GM19238 (cell line): ENCODE measurements around the gene SLC25A47.
"Not testable (repeated sequence)": the region's sequence is repeated elsewhere in the genome, so short reads cannot be mapped to it uniquely, and the experiment has no call there.

Source experiments
- DNase-seq: peaks from one replicate; pipeline ENCODE4 v3.0.0; 2011; ENCODE audit warnings: low spot score; ENCODE audit not compliant: insufficient read length

SLC25A47 gene

GRCh38 chr14:100323121-100323941, at the start of gene SLC25A47:
Gene SLC25A47, plus strand, starts transcription at chr14:100323339. Its CDS starts 76 bp downstream, at chr14:100323415.
- no peak for DNase-seq

GRCh38 chr14:100274250-100274649, 48.9 kb upstream of the SLC25A47 start:
- DNase-seq, result no peak

GRCh38 chr14:100275214-100275613, 47.9 kb upstream of the SLC25A47 start:
- DNase-seq, result no peak

GRCh38 chr14:100278702-100279101, 44.4 kb upstream of the SLC25A47 start:
- no peak for DNase-seq

GRCh38 chr14:100279133-100279532, 44.0 kb upstream of the SLC25A47 start:
- no peak for DNase-seq

- no peak for DNase-seq
These were observed 43.6 kb upstream of the SLC25A47 start for GRCh38 chr14:100279563-100279962.

GRCh38 chr14:100281286-100282082, 41.7 kb upstream of the SLC25A47 start:
- no peak for DNase-seq

GRCh38 chr14:100282083-100282350, 41.1 kb upstream of the SLC25A47 start:
- DNase-seq, result no peak

- no peak for DNase-seq
These were observed 40.2 kb upstream of the SLC25A47 start for GRCh38 chr14:100282766-100283419.

GRCh38 chr14:100283436-100283835, 39.7 kb upstream of the SLC25A47 start:
- not testable (repeated sequence) for DNase-seq

- DNase-seq, result no peak
These were observed 38.9 kb upstream of the SLC25A47 start for GRCh38 chr14:100283984-100284881.

- DNase-seq, result peak; percentile 95
These were observed 37.9 kb upstream of the SLC25A47 start for GRCh38 chr14:100285021-100285912.

GRCh38 chr14:100285913-100286400, 37.2 kb upstream of the SLC25A47 start:
- no peak for DNase-seq

- DNase-seq, result no peak
These were observed 36.5 kb upstream of the SLC25A47 start for GRCh38 chr14:100286484-100287191.

- no peak for DNase-seq
These were observed 35.7 kb upstream of the SLC25A47 start for GRCh38 chr14:100287202-100287997.

- not testable (repeated sequence) for DNase-seq
These were observed 35.2 kb upstream of the SLC25A47 start for GRCh38 chr14:100287998-100288295.

GRCh38 chr14:100288382-100289185, 34.6 kb upstream of the SLC25A47 start:
- no peak for DNase-seq
